Cardiac muscle cell (in vitro differentiated cells and primary cell): ENCODE data around the gene HIGD1B. TPM values are rescaled to one million over a fixed set of nuclear protein-coding genes. Genes with fewer than 3 reads are reported as not detected.

Experiments used
- DNase-seq, 2 donors: peaks; one replicate each; pipeline versions ENCODE4 v3.0.0 to v3.0.0-alpha.2; 2010 to 2017; ENCODE audit warnings: low read depth in 1 of 2, low spot score in 1 of 2
- H3K27ac ChIP-seq: fragments of 200-600 bp; sonication (generic); 2 replicates; pipeline ENCODE4 v1.5.1; 2016
- H3K27me3 ChIP-seq: fragments of 200-600 bp; sonication (generic); 2 replicates; pipeline ENCODE4 v1.6.0; 2016; ENCODE audit warnings: control low read depth
- H3K36me3 ChIP-seq: fragments of 200-600 bp; sonication (generic); 2 replicates; pipeline ENCODE4 v1.5.1; 2016; ENCODE audit warnings: control low read depth
- H3K4me1 ChIP-seq: fragments of 200-600 bp; sonication (generic); 2 replicates; pipeline ENCODE4 v1.8.1; 2017; ENCODE audit warnings: low read depth, mild to moderate bottlenecking, mixed run types
- H3K4me3 ChIP-seq: fragments of 200-600 bp; sonication (generic); 2 replicates; pipeline ENCODE4 v1.5.1; 2016; ENCODE audit warnings: mild to moderate bottlenecking
- H3K9me3 ChIP-seq: fragments of 200-600 bp; sonication (generic); 2 replicates; pipeline ENCODE4 v1.5.1; 2017; ENCODE audit warnings: low read depth, mild to moderate bottlenecking, control low read depth
- polyA plus RNA-seq: library from polyadenylated mRNA; unstranded; fragments of >200 nt; fragmentation: Nextera tagmentation; extraction: Ambion mirVana; gene quantifications from 2 replicates; pipeline ENCODE4 v1.2.1, GENCODE V29; 2016
- total RNA-seq: library from RNA; depleted of rRNA; stranded (reverse); fragments of >200 nt; gene quantifications from 2 replicates; pipeline ENCODE4 v1.2.3, GENCODE V29; 2016
- TF ChIP-seq, protein P1 (sequence below): IDR thresholded peaks from 2 replicates; pipeline ENCODE4 v1.5.1; 2012; ENCODE audit warnings: low read depth, mild to moderate bottlenecking, low read length

Gene HIGD1B
- total and polyA plus RNA-seq, 2 experiments from 2014 or later: 0.55 TPM; not detected in 1

GRCh38 chr17:44826123-44826790 is 21.4 kb upstream of the HIGD1B start:
- Histone ChIP-seq H3K9me3 (no peaks in the 10 kb centered on the region), H3K27ac (no peak overlapping the region), H3K27me3 (no peaks in the 10 kb centered on the region), H3K4me3 (no peak overlapping the region), H3K4me1 (peaks cover 14% of the 10 kb centered on the region), H3K36me3 (no peaks in the 10 kb centered on the region)
- TF ChIP-seq, protein P1, sequence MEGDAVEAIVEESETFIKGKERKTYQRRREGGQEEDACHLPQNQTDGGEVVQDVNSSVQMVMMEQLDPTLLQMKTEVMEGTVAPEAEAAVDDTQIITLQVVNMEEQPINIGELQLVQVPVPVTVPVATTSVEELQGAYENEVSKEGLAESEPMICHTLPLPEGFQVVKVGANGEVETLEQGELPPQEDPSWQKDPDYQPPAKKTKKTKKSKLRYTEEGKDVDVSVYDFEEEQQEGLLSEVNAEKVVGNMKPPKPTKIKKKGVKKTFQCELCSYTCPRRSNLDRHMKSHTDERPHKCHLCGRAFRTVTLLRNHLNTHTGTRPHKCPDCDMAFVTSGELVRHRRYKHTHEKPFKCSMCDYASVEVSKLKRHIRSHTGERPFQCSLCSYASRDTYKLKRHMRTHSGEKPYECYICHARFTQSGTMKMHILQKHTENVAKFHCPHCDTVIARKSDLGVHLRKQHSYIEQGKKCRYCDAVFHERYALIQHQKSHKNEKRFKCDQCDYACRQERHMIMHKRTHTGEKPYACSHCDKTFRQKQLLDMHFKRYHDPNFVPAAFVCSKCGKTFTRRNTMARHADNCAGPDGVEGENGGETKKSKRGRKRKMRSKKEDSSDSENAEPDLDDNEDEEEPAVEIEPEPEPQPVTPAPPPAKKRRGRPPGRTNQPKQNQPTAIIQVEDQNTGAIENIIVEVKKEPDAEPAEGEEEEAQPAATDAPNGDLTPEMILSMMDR: no peak
- no peak for DNase-seq

GRCh38 chr17:44827863-44828262 is 19.8 kb upstream of the HIGD1B start:
- TF ChIP-seq, protein P1: no peak
- H3K27me3 ChIP-seq: no peaks in the 10 kb centered on the region
- peak overlapping the region; percentile 96 for H3K4me3 ChIP-seq

GRCh38 chr17:44828919-44829522 is 18.7 kb upstream of the HIGD1B start:
- peak overlapping the region; percentile 82 for H3K27ac ChIP-seq
- DNase-seq: peak in 1 of 2 donors; percentile 45

More at GRCh38 chr17:44827863-44828262, 19.8 kb upstream of the HIGD1B start:
- Histone ChIP-seq H3K9me3 (no peaks in the 10 kb centered on the region), H3K36me3 (no peaks in the 10 kb centered on the region), H3K4me1 (peaks cover 16% of the 10 kb centered on the region), H3K27ac (no peak overlapping the region)
- DNase-seq: no peak

DNA sequence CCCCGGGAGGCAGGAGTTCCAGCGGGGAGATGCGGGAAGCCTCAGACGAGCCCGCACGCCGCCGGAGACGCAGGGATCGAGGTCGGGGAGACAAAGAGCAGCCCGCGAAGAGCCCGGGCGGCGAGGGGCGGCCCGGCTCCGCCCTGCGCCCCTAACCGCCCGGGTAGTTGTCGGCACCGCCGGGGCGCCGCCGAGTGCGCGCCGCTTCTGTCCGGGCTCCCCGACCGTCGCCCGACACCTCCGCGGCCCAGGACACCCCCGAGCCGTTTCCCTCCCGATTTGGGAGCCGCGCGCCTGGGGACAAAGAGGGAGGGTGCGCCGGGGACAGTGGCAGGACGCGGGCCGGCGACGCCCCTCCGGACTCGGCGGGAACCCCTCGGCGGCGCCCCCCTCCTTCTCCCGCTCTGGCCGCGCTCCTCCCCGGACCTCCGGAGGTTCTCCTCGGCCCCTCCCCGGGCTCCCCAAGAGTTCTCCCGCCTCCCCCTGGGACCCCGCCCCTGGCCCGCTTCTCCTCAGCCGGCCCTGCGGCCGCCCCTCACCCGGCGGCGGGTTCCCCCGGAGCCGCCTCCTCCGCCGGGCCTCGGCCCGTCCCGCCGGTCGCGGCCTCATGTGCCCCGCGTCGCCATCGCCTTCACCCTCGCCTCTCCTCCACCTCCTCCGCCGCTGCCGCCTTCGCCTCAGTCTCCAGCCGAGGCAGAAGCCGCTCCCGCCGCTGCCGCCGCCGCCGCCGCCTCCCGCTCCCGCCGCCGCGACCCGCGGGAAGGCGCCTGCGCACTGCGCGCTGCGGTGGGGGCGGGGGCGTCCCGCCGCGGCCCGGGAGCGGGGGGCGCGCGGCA is 17.9 kb upstream of the HIGD1B start, which contains the start of gene GJC1:
GJC1 (minus strand) TSS at position 765 of the 836 bp plus-strand sequence. CDS start 24,470 bp downstream, outside the sequence.
- H3K9me3 ChIP-seq: no peaks in the 10 kb centered on the region
- H3K27me3 ChIP-seq: no peaks in the 10 kb centered on the region
- H3K4me3 ChIP-seq: peak within 1 kb of the TSS; percentile 96
- H3K27ac ChIP-seq: peak within 1 kb of the TSS; percentile 82
- peaks cover 16% of the 10 kb centered on the region for H3K4me1 ChIP-seq
- no peaks in the 10 kb centered on the region for H3K36me3 ChIP-seq
- peak; percentile 41 to 61 for DNase-seq
- TF ChIP-seq, protein P1: no peak

More at GRCh38 chr17:44828919-44829522, 18.7 kb upstream of the HIGD1B start:
- TF ChIP-seq, protein P1: no peak
- Histone ChIP-seq H3K4me1 (peaks cover 16% of the 10 kb centered on the region), H3K27me3 (no peaks in the 10 kb centered on the region), H3K9me3 (no peaks in the 10 kb centered on the region), H3K4me3 (peak overlapping the region; percentile 96), H3K36me3 (no peaks in the 10 kb centered on the region)
